ENCODE data around the gene OSBPL6. TPM values are rescaled to one million over a fixed set of nuclear protein-coding genes. Genes with fewer than 3 reads are reported as not detected.

The OSBPL6 gene
- total RNA-seq, 2 experiments from 2014 or later: 0.73 to 2.9 TPM

DNA sequence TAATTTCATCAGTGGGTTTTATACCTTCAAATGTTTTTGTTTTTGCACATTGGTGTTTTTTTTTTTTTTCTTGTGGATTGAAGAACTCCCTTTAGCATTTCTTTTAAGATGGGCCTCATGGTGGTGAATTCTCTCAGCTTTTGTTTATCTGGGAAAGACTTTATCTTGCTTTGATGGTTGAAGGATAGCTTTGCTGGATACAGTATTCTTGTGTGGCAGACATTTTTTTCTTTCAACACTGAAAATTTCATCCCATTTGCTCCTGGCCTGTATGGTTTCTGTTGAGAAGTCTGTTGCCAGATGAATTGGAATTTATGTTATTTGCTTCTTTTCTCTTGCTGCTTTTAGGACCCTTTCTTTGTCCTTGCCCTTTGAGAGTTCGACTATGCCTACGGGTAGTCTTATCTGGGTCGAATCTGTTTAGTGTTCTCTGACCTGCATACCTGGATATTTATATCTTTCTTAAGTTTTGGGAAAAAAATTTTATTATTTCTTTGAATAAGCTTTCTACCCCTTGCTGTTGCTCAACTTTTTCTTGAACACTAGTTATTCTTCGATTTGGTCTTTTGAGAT, 231.0 kb downstream of the OSBPL6 start:
- CTCF ChIA-PET: interaction anchor here (1.5 kb wide), 1 partner anchor 11 kb away, joined by 6 read pairs; no protein-coding TSS in a partner anchor
- Mint-ChIP-seq H3K4me3 (no peak overlapping the region), H3K27me3 (no peaks in the 10 kb centered on the region), H3K36me3 (peaks cover 88% of the 10 kb centered on the region), H3K9me3 (ENCODE audit: low read depth) (peaks cover 10% of the 10 kb centered on the region), H3K27ac (no peak overlapping the region), H3K4me1 (peaks cover 13% of the 10 kb centered on the region)
- DNase-seq (no peak), ATAC-seq (no peak)

DNA sequence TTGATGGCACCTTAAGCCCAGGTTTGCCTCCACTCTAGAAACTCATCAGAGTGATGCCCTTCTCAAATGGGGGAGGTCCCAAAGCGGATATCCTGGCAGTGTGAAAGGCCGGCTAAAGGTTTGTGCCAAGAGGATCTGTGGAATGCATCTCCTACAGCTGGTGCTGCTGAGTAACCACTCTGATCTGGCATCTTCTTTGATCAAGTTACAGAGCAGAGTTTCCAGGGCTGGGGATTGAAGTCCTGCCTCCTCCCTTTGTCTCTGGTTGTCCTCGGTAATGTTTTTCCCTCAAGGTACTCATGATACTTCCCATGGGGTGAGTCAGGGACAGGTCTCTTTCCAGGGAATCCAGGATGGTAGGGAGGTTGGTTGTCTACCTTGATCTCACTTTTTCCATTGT, 232.1 kb downstream of the OSBPL6 start:
- DNase-seq: no peak
- H3K4me3 Mint-ChIP-seq: no peak overlapping the region
- ATAC-seq: no peak
- no peak overlapping the region for H3K27ac Mint-ChIP-seq
- CTCF ChIA-PET: interaction anchor here (1.5 kb wide), 1 partner anchor 12 kb away, joined by 6 read pairs; no protein-coding TSS in a partner anchor
- peaks cover 7% of the 10 kb centered on the region for H3K4me1 Mint-ChIP-seq
- peaks cover 10% of the 10 kb centered on the region for H3K9me3 Mint-ChIP-seq (ENCODE audit: low read depth)
- H3K27me3 Mint-ChIP-seq: no peaks in the 10 kb centered on the region
- H3K36me3 Mint-ChIP-seq: peaks cover 83% of the 10 kb centered on the region

DNA sequence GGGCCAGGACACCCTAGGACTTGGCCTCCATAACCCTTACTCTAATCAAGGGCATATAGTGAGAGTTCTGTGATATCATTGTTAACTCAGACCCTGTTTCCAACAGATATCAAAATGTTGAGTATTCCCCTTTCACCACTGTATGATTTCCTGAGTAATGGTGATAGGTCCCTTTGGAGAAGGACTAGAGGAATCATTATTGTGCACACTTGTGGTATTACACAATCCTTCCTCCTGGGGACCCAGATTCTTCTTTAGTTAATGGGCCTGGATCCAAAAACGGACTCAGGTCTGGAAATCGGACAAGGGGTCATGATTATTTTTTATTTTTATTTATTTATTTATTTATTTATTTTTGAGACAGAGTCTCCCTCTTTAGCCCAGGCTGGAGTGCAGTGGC, 233.1 kb downstream of the OSBPL6 start:
- DNase-seq (no peak), ATAC-seq (no peak)
- Mint-ChIP-seq H3K27me3 (no peaks in the 10 kb centered on the region), H3K36me3 (peaks cover 79% of the 10 kb centered on the region), H3K4me1 (peaks cover 7% of the 10 kb centered on the region), H3K27ac (no peak overlapping the region), H3K9me3 (ENCODE audit: low read depth) (peaks cover 10% of the 10 kb centered on the region), H3K4me3 (no peak overlapping the region)
- CTCF ChIA-PET: interaction anchor here (1.3 kb wide), 1 partner anchor 8 kb away, joined by 5 read pairs; no protein-coding TSS in a partner anchor

DNA sequence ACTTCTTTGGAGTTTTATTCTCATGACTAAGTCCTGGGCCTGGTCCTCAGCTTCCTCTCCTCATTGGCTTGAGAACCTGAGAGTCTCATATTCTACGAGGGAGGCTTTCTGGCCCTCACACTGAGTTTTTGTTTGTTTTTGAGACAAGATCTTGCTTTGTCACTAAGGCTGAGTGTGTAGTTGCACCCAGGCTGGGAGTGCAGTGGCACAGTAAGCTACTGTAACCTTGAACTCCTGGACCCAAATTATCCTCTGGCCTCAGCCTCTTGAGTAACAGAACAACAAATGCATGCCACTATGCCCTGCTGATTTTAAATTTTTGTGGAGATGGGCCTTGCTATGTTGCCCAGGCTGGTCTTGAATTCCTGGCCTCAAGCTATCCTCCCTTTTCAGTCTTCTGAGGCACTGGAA, 234.1 kb downstream of the OSBPL6 start:
- Mint-ChIP-seq H3K4me1 (peaks cover 7% of the 10 kb centered on the region), H3K27me3 (no peaks in the 10 kb centered on the region), H3K27ac (no peak overlapping the region), H3K9me3 (ENCODE audit: low read depth) (peaks cover 10% of the 10 kb centered on the region), H3K4me3 (no peak overlapping the region), H3K36me3 (peaks cover 74% of the 10 kb centered on the region)
- no peak for DNase-seq
- ATAC-seq: no peak
- CTCF ChIA-PET: interaction anchor here (1.1 to 1.5 kb wide), 3 partner anchors 9 to 31 kb away, joined by 3 to 5 read pairs (median 5); no protein-coding TSS in a partner anchor

DNA sequence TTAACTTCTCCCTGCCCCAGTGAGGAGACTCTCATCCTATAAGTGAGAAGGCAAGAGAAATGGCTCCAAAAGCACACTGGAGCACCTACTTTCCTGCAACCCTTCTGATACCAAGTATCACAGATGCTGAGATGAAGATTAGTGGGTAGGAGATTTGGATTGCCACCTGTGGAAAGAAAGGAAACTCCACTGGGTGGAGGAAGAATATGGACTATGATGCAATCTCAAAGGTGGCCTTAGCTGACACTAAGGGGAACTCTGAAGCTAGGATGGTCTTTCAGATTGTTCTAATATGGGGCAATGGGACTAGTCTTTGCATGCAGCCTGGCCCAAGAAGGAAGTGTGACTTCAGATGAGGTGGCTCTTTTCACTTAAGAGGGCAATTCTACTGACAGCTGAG, 235.0 kb downstream of the OSBPL6 start:
- no peak overlapping the region for H3K4me3 Mint-ChIP-seq
- no peak for DNase-seq
- peaks cover 4% of the 10 kb centered on the region for H3K4me1 Mint-ChIP-seq
- CTCF ChIA-PET: interaction anchor here (1.5 kb wide), 1 partner anchor 32 kb away, joined by 5 read pairs; no protein-coding TSS in a partner anchor
- peaks cover 71% of the 10 kb centered on the region for H3K36me3 Mint-ChIP-seq
- no peaks in the 10 kb centered on the region for H3K27me3 Mint-ChIP-seq
- no peak overlapping the region for H3K27ac Mint-ChIP-seq
- ATAC-seq: no peak
- H3K9me3 Mint-ChIP-seq (ENCODE audit: low read depth): peaks cover 10% of the 10 kb centered on the region

DNA sequence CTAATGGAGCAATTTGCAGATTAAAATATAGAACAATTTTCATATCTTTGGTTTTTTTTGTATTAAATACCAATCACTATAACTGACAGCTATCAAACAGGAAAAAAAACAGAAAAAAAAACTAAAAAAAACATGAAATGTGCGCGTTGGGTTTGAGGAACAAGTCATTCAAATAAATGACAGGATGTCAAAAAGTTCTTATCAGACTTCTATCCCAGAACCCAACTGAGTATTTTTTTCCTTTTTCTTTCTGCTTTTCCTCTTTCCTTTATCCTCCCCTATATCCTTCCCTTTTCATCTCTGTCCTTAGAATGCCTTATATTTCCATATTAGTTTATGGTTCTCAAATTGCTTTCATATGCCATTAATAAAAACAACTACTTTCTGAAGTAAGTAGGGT, 242.3 kb downstream of the OSBPL6 start:
- Mint-ChIP-seq H3K9me3 (ENCODE audit: low read depth) (no peaks in the 10 kb centered on the region), H3K36me3 (peaks cover 54% of the 10 kb centered on the region), H3K27me3 (no peaks in the 10 kb centered on the region), H3K27ac (no peak overlapping the region), H3K4me3 (no peak overlapping the region), H3K4me1 (no peaks in the 10 kb centered on the region)
- CTCF ChIA-PET: interaction anchor here (1.1 to 1.5 kb wide), 2 partner anchors 14 to 22 kb away, joined by 3 to 4 read pairs; partner anchors contain the start of genes PJVK and PRKRA
- DNase-seq (no peak), ATAC-seq (no peak)

DNA sequence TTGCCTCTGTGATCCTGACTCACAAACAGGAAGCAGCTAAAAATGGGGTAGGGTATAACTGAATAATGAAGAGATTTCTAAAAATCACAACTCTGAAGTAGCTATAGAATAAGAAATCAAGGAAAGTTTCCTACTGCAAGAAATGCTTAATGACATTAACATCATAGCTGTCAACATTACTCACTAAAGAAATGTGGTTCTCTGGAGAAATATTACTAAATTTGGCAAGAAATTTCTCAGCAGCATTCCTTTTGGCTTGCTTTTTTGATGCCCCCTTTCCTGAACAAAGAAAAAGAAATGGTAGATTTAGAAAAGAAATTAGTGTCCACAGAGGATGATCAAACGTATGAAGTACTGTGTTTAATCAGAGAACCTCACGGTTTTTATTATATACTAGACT, 247.1 kb downstream of the OSBPL6 start:
- no peaks in the 10 kb centered on the region for H3K4me1 Mint-ChIP-seq
- CTCF ChIA-PET: interaction anchor here (1.0 to 1.2 kb wide), 2 partner anchors 9 to 329 kb away, joined by 3 to 4 read pairs; partner anchors contain the start of genes PRKRA and RBM45
- no peak overlapping the region for H3K4me3 Mint-ChIP-seq
- DNase-seq: no peak
- no peaks in the 10 kb centered on the region for H3K27me3 Mint-ChIP-seq
- H3K27ac Mint-ChIP-seq: no peak overlapping the region
- H3K9me3 Mint-ChIP-seq (ENCODE audit: low read depth): no peaks in the 10 kb centered on the region
- peaks cover 49% of the 10 kb centered on the region for H3K36me3 Mint-ChIP-seq
- no peak for ATAC-seq

DNA sequence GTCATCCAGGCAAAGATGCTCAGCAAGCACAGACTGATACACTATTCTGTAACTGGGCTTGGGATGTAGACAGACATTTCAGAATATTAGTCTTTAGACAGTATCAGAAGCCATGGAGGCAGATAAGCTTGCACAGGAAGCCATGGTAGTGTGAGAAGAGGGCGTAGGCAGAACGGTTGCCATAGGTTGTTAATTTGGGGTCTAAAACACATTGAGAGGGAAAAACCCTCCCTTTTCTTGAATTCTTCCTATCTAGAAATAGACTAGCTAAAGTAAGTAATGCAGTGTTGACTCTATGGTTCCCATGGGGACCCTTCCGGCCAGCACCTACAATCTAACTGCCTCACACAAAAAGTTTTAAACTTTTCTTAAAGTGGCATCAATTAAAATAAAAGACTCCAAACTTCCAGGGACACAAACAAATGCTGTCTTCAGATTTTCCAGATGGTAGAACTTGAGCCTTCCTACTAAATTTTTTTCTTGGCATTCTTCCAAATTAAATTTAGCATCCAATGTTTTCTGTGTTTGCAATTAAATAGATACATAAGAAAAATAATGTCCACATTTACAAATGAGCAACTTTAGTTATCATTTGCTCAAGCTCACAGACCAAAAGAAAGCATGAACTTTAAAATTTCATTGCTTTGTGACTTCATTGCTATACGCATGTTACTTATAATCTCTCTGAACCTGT, 254.8 kb downstream of the OSBPL6 start:
- Mint-ChIP-seq H3K27ac (peak overlapping the region; percentile 9), H3K9me3 (ENCODE audit: low read depth) (no peaks in the 10 kb centered on the region), H3K4me3 (no peak overlapping the region), H3K27me3 (no peaks in the 10 kb centered on the region), H3K36me3 (peaks cover 24% of the 10 kb centered on the region), H3K4me1 (peaks cover 28% of the 10 kb centered on the region)
- CTCF ChIA-PET: interaction anchor here (1.3 to 2.5 kb wide), 4 partner anchors 14 to 74 kb away, joined by 3 to 15 read pairs (median 8); no protein-coding TSS in a partner anchor
- no peak for DNase-seq
- no peak for ATAC-seq

DNA sequence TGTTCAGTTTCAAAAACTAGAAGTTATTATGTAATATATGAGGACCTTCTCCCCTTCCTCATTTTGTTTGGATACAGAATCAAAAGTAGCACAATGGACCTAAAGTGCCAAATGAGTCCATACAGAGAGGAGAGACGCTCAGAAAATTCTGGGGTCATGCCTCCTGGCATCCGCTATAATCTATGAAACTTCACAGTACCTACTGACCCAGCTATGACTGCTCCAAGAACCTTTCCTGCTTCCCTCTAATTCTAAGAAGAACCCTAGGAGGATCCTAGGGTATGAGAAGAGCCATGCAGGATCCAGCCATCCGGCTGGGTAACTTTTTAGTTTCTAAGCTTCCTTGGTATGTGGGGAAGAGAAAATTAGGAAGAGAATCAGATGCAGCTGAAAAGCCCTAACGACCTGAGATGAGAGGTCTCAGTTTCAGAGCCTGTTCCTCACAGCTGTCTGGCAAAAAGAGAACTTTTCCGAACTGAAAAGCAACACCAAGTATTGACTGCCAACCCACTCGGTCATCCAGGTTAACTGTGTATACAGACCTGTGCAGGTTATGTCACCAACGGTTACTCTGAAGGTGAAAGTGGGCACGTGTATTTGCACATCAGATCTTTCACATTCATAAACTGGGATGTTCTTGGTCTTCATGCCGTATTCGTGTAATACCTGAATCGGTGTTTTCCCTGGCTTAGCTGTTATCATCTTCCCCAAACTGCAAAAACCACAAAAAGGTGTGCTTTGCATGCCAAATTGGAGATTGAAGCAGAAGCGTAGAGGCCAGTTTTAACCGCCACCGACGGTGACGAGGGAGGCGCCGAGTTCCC, 255.6 kb downstream of the OSBPL6 start:
- CTCF ChIA-PET: interaction anchor here (1.2 to 2.5 kb wide), 10 partner anchors 9 to 73 kb away, joined by 3 to 15 read pairs (median 6); no protein-coding TSS in a partner anchor
- ATAC-seq (no peak), DNase-seq (peak; percentile 54)
- H3K4me3 Mint-ChIP-seq: peak overlapping the region; percentile 89
- H3K36me3 Mint-ChIP-seq: peaks cover 21% of the 10 kb centered on the region
- H3K4me1 Mint-ChIP-seq: peaks cover 28% of the 10 kb centered on the region
- peak overlapping the region; percentile 87 for H3K27ac Mint-ChIP-seq
- no peaks in the 10 kb centered on the region for H3K9me3 Mint-ChIP-seq (ENCODE audit: low read depth)
- no peaks in the 10 kb centered on the region for H3K27me3 Mint-ChIP-seq

DNA sequence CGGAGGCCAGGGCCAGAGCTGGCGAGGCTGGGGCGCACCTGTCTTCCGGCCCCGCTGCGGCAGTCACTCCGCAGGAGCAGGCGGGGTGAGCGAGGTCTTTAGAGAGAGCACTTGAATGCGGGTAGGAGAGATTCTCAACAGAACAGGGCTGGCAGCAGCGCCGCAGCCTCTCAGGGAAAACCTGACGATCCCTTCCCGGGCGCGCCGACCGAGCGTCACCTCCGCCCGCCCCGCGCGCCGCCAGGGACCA, 256.1 kb downstream of the OSBPL6 start:
- H3K4me3 Mint-ChIP-seq: peak overlapping the region; percentile 89
- CTCF ChIA-PET: interaction anchor here (1.0 to 2.5 kb wide), 11 partner anchors 9 to 73 kb away, joined by 3 to 15 read pairs (median 5); no protein-coding TSS in a partner anchor
- H3K27ac Mint-ChIP-seq: peak overlapping the region; percentile 87
- DNase-seq (peak; percentile 81), ATAC-seq (no peak)
- H3K36me3 Mint-ChIP-seq: peaks cover 16% of the 10 kb centered on the region
- H3K4me1 Mint-ChIP-seq: peaks cover 28% of the 10 kb centered on the region
- H3K27me3 Mint-ChIP-seq: peaks cover 2% of the 10 kb centered on the region
- H3K9me3 Mint-ChIP-seq (ENCODE audit: low read depth): no peaks in the 10 kb centered on the region

DNA sequence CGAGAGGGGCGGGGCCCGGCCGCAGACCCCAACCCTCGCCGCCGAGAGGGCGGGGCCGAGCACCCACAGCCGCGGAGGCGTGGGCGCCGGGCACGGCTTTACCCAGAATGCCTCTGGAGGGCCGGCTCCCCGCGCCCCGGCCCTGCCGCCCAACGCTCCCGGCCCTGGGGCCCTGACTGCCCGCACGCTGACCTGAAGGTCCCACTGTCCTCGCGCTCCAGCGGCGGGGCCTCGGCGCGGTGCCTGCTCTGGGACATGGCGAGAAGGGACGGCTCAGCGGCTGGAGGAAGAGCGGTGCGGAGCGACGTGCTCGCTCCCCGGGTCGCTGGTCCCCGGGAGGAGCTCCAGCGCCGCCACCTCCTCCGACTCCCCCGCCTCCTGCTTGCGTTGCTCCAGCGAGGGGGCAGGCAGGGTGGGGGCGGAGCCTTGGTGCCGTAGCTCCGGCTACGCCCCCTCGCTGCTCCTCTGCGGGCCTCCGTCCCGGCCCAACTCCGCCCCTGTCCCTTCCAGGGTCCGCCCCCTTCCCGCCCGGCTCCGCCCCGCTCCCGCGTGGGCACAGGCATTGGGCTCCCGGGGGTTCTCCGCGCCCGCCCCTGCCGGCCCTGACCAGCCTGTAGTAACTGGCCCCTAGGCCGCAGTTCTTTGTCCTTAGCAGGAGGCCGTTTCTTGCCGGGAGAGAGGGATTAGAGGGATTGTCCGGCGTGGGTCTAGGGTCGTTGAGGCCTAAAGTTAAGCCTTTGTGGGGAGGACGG, 256.6 kb downstream of the OSBPL6 start, which contains the start of the genes PJVK and PRKRA:
TSS of gene PJVK (plus strand) at position 605 of the 752 bp plus-strand sequence. CDS start 2,032 bp downstream, outside the sequence.
TSS of gene PRKRA (minus strand) at position 402 of the 752 bp plus-strand sequence. CDS start at position 257, 145 bp downstream.
- Mint-ChIP-seq H3K27ac (peak within 1 kb of the TSS; percentile 89), H3K27me3 (peaks cover 2% of the 10 kb centered on the region), H3K9me3 (ENCODE audit: low read depth) (no peaks in the 10 kb centered on the region), H3K4me3 (peak within 1 kb of the TSS; percentile 89), H3K36me3 (peaks cover 13% of the 10 kb centered on the region), H3K4me1 (peaks cover 28% of the 10 kb centered on the region)
- DNase-seq: peak; percentile 97
- CTCF ChIA-PET: interaction anchor here (0.6 to 2.5 kb wide), 15 partner anchors 10 to 146 kb away, joined by 3 to 15 read pairs (median 4); no protein-coding TSS in a partner anchor
- peak; percentile 94 for ATAC-seq

DNA sequence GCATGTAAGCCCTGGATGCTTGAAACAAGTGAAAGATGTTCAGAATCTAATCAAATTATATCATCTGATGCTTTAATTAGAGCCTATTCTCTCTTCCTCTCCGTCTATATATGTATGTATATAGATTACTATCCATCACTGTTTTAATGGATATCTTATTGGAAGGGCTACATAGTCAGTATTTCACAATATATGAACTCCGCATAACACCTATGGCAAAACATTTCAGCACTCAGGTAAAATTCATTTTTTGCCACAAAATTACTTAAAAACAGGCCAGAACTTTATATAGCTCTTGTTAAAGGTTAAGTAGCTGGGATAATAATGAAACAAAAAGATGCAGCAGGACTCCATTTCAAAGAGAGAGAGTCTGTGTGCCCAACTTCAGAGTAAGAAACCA, 258.0 kb downstream of the OSBPL6 start:
- no peak for ATAC-seq
- Mint-ChIP-seq H3K4me1 (peaks cover 28% of the 10 kb centered on the region), H3K36me3 (peaks cover 7% of the 10 kb centered on the region), H3K27ac (no peak overlapping the region), H3K4me3 (no peak overlapping the region), H3K9me3 (ENCODE audit: low read depth) (no peaks in the 10 kb centered on the region), H3K27me3 (peaks cover 2% of the 10 kb centered on the region)
- DNase-seq: no peak
- CTCF ChIA-PET: interaction anchor here (0.9 kb wide), 1 partner anchor 24 kb away, joined by 3 read pairs; no protein-coding TSS in a partner anchor
